K562 treated with DMSO at 1 percent for 24 hours (cell line): ENCODE measurements around the gene SELENOH. TPM values are rescaled to one million over a fixed set of nuclear protein-coding genes. Genes with fewer than 3 reads are reported as not detected.

Experiments used
- total RNA-seq: library from RNA; unstranded; fragments of 300-600 nt; gene quantifications from 2 replicates; pipeline ENCODE4 v1.2.3, GENCODE V29; 2022; ENCODE audit warnings: low read depth; ENCODE audit not compliant: insufficient read depth

The SELENOH gene, protein sequence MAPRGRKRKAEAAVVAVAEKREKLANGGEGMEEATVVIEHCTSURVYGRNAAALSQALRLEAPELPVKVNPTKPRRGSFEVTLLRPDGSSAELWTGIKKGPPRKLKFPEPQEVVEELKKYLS
- 281 and 310 TPM in 2 replicates for total RNA-seq

GRCh38 chr11:57741132-57742086, at the start of gene SELENOH:
TSS of gene SELENOH (plus strand) at chr11:57741491. CDS start at chr11:57741596, 105 bp downstream.

DNA sequence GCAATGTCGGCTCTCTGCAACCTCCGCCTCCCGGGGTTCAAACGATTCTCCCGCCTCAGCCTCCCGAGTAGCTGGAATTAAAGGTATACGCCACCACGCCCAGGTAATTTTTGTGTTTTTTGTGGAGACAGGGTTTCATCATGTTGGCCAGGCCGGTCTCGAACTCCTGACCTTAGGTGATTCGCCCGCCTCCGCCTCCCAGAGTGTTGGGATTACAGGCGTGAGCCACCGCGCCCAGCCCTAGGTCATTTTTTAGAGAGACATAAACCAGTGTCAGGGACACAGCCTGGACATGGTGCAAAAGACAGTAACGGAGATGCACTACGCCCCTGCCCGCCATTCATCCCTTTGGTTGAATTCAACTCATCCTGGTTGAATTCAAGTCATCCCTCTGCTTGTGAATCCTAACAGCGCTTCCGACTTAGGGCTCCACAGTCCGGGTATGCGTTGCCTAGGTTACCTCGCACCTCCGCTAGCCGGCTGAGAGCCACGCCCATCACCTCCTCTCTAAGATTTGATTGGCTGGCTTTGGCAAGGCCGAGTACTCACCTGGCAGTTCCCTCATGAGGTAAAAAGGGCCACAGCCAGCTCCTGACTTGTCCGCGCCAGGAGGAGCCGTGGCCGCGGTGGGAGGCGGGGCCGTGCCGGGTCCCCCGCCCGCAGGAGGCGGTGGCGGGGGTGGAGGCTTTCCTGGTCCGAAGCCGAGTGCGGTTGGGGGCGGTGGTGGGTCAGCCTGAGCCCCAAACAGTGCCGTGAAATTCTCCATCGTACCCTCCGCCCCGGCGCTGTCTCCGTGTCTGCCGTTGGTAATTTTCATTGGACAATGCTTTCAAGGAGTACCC, 29.7 kb upstream of the SELENOH start, which contains the start of gene MED19:
Gene MED19, minus strand, starts transcription at position 802 of the 842 bp plus-strand sequence. Its CDS starts 36 bp downstream, at position 766.

DNA sequence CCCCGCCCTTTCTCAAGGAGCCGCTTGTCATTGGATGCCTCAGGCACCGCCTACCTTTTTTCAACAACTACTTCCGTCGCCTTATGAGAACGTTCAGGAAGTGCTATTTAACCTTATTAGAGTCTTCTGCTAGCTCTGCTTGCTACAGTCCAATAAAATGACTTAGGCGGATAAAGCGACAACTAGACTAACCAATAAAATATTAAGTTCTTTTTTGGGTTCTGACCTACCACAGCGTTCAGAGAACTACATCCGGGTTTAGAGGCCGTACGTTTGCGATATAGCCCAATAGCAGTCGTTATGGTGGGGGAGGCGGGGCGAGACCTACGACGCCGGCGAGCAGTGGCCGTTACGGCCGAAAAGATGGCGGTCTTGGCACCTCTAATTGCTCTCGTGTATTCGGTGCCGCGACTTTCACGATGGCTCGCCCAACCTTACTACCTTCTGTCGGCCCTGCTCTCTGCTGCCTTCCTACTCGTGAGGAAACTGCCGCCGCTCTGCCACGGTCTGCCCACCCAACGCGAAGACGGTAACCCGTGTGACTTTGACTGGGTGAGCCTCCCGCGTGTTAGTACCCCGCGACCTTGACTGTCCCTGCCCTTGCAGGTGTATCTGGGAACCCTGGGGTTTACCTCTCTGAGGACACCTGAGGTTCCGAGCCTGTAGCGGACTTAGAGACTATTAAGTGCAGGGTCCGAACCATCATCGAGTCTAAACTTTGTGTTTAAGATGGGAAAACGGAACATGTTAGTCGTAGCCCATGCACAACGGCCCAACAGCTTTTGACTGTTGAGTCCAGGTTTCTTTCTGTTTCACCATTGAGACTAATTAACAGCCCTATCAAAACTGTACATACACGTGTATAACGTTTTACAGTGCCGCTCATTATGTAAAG, 28.8 kb upstream of the SELENOH start, which contains the start of gene TMX2:
Gene TMX2, plus strand, starts transcription at position 338 of the 895 bp plus-strand sequence. Its CDS starts 26 bp downstream, at position 364.

GRCh38 chr11:57751676-57752253, 10.5 kb downstream of the SELENOH start, which contains the start of gene BTBD18:
TSS of gene BTBD18 (minus strand) at chr11:57751819. CDS start at chr11:57751188, 631 bp downstream.

DNA sequence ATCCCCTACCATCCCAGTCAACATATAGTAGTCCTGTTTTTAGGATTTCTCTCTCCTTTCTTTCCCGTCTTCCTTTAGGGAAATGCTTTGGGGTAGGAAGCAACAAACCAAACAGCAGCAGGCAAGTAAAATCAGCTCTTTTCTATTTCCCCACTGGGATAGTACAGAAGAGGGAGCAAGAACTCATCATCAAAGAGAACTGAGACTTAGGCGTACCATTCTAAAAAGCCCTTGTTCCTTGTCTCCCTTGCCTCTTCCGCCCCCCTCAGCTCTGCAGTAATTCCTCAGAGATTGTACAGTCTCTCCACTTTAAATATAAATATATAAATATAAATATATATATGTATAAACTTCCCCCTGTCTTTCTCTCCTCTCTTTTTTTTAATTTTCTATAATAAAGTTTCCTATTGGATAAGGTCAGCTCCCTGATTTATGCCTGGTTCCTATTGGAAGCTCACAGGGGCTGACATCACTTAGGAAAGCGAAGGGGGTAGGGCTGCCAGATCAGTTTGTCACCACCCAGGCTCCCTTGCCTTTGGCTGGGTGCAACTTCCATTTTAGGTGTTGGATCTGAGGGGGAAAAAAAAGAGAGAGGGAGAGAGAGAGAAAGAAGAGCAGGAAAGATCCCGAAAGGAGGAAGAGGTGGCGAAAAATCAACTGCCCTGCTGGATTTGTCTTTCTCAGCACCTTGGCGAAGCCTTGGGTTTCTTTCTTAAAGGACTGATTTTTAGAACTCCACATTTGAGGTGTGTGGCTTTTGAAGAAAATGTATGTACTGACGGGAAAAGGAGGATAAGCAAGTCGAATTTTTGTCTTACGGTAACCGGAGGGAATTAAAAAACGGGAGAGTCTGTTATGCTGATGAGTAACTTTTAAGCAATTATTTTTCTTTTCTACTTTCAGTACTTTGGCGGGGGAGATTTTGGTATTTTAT, 20.3 kb downstream of the SELENOH start, which contains the start of gene CTNND1:
Gene CTNND1, plus strand, starts transcription at position 502 of the 934 bp plus-strand sequence. CDS start 29,677 bp downstream, outside the sequence.

Other genes with a start within 250 kb of the SELENOH start
- 86.0 and 90.3 TPM in 2 replicates for gene SLC43A1, start 225.8 kb upstream of the SELENOH start, total RNA-seq
- gene TIMM10, start 210.7 kb upstream of the SELENOH start, total RNA-seq: 46.0 and 49.7 TPM in 2 replicates
- gene SMTNL1, start 203.9 kb upstream of the SELENOH start, total RNA-seq: 0.22 TPM in 1 of 2 replicates, not detected in the other
- 116 and 119 TPM in 2 replicates for gene UBE2L6, start 173.8 kb upstream of the SELENOH start, total RNA-seq
- gene SERPING1, start 143.8 kb upstream of the SELENOH start, total RNA-seq: 0.52 and 1.9 TPM in 2 replicates
- 2.0 and 2.3 TPM in 2 replicates for gene YPEL4, start 91.6 kb upstream of the SELENOH start, total RNA-seq
- gene CLP1, start 83.7 kb upstream of the SELENOH start, total RNA-seq: 19.8 and 20.6 TPM in 2 replicates
- 36.2 and 37.4 TPM in 2 replicates for gene ZDHHC5, start 73.4 kb upstream of the SELENOH start, total RNA-seq
- 26.5 and 28.3 TPM in 2 replicates for gene MED19, start 29.3 kb upstream of the SELENOH start, total RNA-seq
- gene TMX2, start 28.9 kb upstream of the SELENOH start, total RNA-seq: 82.5 and 83.5 TPM in 2 replicates
- gene BTBD18, start 10.3 kb downstream of the SELENOH start, total RNA-seq: not detected in 2 replicates
- gene CTNND1, start 20.3 kb downstream of the SELENOH start, total RNA-seq: 51.7 and 54.3 TPM in 2 replicates